Large intestine (tissue), 3 donors: Measurements from ENCODE around the gene PAK5. TPM values are rescaled to one million over a fixed set of nuclear protein-coding genes. Genes with fewer than 3 reads are reported as not detected.

ENCODE experiments used
- DNase-seq, 2 donors: peaks; one replicate each; pipeline versions ENCODE4 v3.0.0 to v3.0.0-alpha.2; 2013
- H3K27ac ChIP-seq: one replicate; pipeline ENCODE4 v1.5.1; 2013; ENCODE audit warnings: low read length
- H3K27me3 ChIP-seq: 2 replicates; pipeline ENCODE4 v1.6.1; 2013; ENCODE audit warnings: low read length; ENCODE audit not compliant: control insufficient read depth, insufficient read depth
- H3K36me3 ChIP-seq: 2 replicates; pipeline ENCODE4 v1.6.1; 2013; ENCODE audit warnings: low read length; ENCODE audit not compliant: control insufficient read depth, insufficient read depth
- H3K4me1 ChIP-seq: one replicate; pipeline ENCODE4 v1.6.1; 2013; ENCODE audit warnings: low read length; ENCODE audit not compliant: control insufficient read depth, insufficient read depth
- H3K4me3 ChIP-seq: one replicate; pipeline ENCODE4 v1.5.1; 2013; ENCODE audit warnings: low read length
- H3K9me3 ChIP-seq: one replicate; pipeline ENCODE4 v1.6.1; 2013; ENCODE audit warnings: mild to moderate bottlenecking, low read depth, low read length, moderate library complexity; ENCODE audit not compliant: control insufficient read depth
- WGBS: methylation state at CpG from one replicate; pipeline ENCODE4 v1.1.5; 2013; ENCODE audit warnings: low lambda C conversion rate; ENCODE audit not compliant: insufficient coverage; 5-methylcytosine and 5-hydroxymethylcytosine counted together
- polyA plus RNA-seq: library from polyadenylated mRNA; unstranded; fragments of 120-200 nt; gene quantifications from one replicate; pipeline ENCODE4 v1.2.1, GENCODE V29; 2013

PAK5 gene
- polyA plus RNA-seq, 1 donor, result 1.6 TPM

- Histone ChIP-seq H3K4me3 (no peak overlapping the region), H3K27ac (no peak overlapping the region), H3K4me1 (no peaks in the 10 kb centered on the region), H3K27me3 (no peaks in the 10 kb centered on the region), H3K36me3 (no peaks in the 10 kb centered on the region), H3K9me3 (no peaks in the 10 kb centered on the region)
- DNase-seq, result no peak
- 33% methylated on average over 2 of the region's 5 CpGs for WGBS
These were observed 149.8 kb downstream of the PAK5 start for GRCh38 chr20:9689041-9689440.

DNA sequence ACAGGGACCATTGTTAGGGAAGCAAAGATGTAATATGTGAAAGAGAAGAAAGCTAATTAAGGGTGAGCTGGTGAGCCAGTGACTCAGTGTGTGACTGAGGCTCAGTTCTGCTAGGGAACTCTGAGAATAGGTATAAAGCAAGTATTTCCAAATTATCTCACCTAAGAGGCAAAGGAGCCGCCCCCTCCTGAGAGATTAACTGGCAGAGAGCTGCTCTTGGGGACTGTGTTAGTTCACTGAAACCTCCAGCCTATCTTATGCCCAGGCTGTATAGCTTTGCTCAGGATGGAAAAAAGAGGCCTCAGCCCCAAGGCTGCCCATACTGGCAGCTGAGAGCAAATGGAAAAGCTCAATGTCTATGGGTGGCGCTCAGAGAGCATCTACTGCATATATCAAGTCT is 152.0 kb downstream of the PAK5 start:
- Histone ChIP-seq H3K36me3 (no peaks in the 10 kb centered on the region), H3K4me1 (no peaks in the 10 kb centered on the region), H3K9me3 (no peaks in the 10 kb centered on the region), H3K27ac (no peak overlapping the region), H3K4me3 (no peak overlapping the region), H3K27me3 (no peaks in the 10 kb centered on the region)
- no CpG with 5 or more reads among the region's 2 CpGs for WGBS
- DNase-seq, result no peak

GRCh38 chr20:9686455-9686854 is 152.4 kb downstream of the PAK5 start:
- Histone ChIP-seq H3K27me3 (no peaks in the 10 kb centered on the region), H3K27ac (no peak overlapping the region), H3K9me3 (no peaks in the 10 kb centered on the region), H3K4me1 (no peaks in the 10 kb centered on the region), H3K4me3 (no peak overlapping the region), H3K36me3 (no peaks in the 10 kb centered on the region)
- 80% methylated on average over 1 of the region's 4 CpGs for WGBS
- no peak for DNase-seq

DNA sequence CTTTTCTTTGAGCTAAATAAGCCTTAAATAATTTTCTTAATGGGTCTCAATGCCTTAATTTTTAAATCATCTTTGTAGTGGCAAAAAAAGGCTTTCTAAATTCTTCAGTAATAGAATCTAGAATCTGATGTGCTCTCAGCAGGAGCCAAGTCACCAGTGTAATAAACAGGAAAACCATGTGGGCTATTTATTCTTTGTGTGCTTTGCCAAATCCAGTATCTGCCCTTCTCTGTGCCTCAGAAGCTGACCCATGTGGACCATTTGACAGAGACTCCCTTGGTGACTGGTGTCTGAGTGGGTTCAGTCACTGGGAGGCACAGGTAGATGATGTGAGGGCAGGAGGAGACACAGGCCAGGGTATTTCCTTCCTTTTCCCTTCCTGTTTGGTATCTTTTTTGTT is 152.9 kb downstream of the PAK5 start:
- no peak overlapping the region for H3K4me3 ChIP-seq
- H3K36me3 ChIP-seq, result no peaks in the 10 kb centered on the region
- no peaks in the 10 kb centered on the region for H3K27me3 ChIP-seq
- H3K9me3 ChIP-seq, result no peaks in the 10 kb centered on the region
- H3K4me1 ChIP-seq, result no peaks in the 10 kb centered on the region
- H3K27ac ChIP-seq, result no peak overlapping the region
- no peak for DNase-seq

DNA sequence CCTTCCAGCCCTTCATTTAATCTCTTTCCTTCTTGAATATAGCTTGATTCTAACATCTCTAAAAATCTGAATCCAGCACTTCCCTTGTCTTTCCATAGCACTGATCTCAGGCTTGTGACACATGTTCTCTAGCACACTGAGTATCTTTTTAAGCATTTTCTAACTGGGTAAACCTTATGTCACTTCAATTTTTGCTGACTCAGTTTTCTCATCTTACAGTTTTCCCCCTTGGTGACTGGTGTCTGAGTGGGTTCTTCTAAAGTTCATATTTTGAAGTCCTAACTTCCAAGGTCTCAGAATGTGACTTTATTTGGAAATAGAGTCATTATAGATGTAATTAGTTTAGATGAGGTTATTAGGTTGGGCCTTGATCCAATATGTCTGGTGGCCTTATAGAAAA is 153.9 kb downstream of the PAK5 start:
- no peak for DNase-seq
- Histone ChIP-seq H3K9me3 (no peaks in the 10 kb centered on the region), H3K36me3 (no peaks in the 10 kb centered on the region), H3K27me3 (no peaks in the 10 kb centered on the region), H3K27ac (no peak overlapping the region), H3K4me3 (no peak overlapping the region), H3K4me1 (no peaks in the 10 kb centered on the region)

GRCh38 chr20:9677100-9677623 is 161.7 kb downstream of the PAK5 start:
- Histone ChIP-seq H3K27me3 (no peaks in the 10 kb centered on the region), H3K36me3 (no peaks in the 10 kb centered on the region), H3K27ac (no peak overlapping the region), H3K9me3 (no peaks in the 10 kb centered on the region), H3K4me3 (no peak overlapping the region), H3K4me1 (no peaks in the 10 kb centered on the region)
- DNase-seq, result no peak
- no CpG with 5 or more reads among the region's 3 CpGs for WGBS

- Histone ChIP-seq H3K36me3 (no peaks in the 10 kb centered on the region), H3K4me1 (no peaks in the 10 kb centered on the region), H3K27me3 (no peaks in the 10 kb centered on the region), H3K4me3 (no peak overlapping the region), H3K9me3 (no peaks in the 10 kb centered on the region), H3K27ac (no peak overlapping the region)
- no peak for DNase-seq
These were observed 165.9 kb downstream of the PAK5 start for GRCh38 chr20:9672981-9673380.

DNA sequence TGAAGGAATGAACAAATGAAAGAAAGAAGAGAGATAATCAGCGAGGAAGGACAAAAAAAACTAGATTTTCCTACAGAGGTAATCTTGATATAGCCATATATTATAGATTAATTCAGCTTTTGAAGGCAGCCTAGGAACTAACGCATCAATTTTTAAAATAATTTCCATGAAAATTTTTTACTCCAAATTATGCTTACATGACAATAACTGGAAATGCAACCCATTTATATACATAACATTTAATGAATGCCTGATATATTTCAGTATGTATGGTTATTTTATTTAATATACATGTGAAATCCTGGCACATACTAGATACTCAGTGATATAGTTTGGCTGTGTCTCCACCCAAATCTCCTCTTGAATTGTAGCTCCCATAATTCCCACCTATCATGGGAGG is 166.8 kb downstream of the PAK5 start:
- Histone ChIP-seq H3K27ac (no peak overlapping the region), H3K9me3 (no peaks in the 10 kb centered on the region), H3K4me3 (no peak overlapping the region), H3K4me1 (no peaks in the 10 kb centered on the region), H3K27me3 (no peaks in the 10 kb centered on the region), H3K36me3 (no peaks in the 10 kb centered on the region)
- no peak for DNase-seq
- 78% methylated on average over 1 of the region's 2 CpGs for WGBS

DNA sequence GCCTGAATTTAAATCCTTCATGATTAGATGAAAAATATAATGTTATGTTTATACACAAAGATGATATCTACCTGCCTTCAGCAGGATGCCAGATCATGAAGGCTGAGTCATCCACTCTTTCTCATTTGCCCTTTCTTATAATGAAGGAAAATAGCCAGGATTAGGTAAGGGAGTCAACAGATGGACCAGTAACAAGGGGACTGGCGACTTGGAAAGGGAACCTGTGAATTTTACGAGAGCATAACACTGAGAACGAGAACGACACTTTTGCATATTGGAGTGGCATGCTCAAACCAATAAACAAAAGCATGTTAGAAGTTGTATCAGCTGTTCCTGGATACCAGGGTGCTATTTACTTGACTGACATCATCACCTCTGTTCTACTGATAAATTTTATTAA is 170.5 kb downstream of the PAK5 start:
- DNase-seq, result no peak

GRCh38 chr20:9663423-9663822 is 175.5 kb downstream of the PAK5 start:
- H3K27me3 ChIP-seq, result no peaks in the 10 kb centered on the region
- H3K9me3 ChIP-seq, result no peaks in the 10 kb centered on the region
- H3K27ac ChIP-seq, result no peak overlapping the region
- 79% methylated on average over 3 of the region's 3 CpGs for WGBS
- H3K4me1 ChIP-seq, result no peaks in the 10 kb centered on the region
- no peak overlapping the region for H3K4me3 ChIP-seq
- no peaks in the 10 kb centered on the region for H3K36me3 ChIP-seq
- DNase-seq, result no peak

More for the DNA sequence above, 170.5 kb downstream of the PAK5 start:
- Histone ChIP-seq H3K36me3 (no peaks in the 10 kb centered on the region), H3K27me3 (no peaks in the 10 kb centered on the region), H3K9me3 (no peaks in the 10 kb centered on the region), H3K27ac (no peak overlapping the region), H3K4me1 (no peaks in the 10 kb centered on the region), H3K4me3 (no peak overlapping the region)
- WGBS, result 0% methylated on average over 1 of the region's 4 CpGs

- no peaks in the 10 kb centered on the region for H3K4me1 ChIP-seq
- no peaks in the 10 kb centered on the region for H3K36me3 ChIP-seq
- no peaks in the 10 kb centered on the region for H3K27me3 ChIP-seq
- no peak for DNase-seq
- H3K9me3 ChIP-seq, result no peaks in the 10 kb centered on the region
- H3K4me3 ChIP-seq, result no peak overlapping the region
- 44% methylated on average over 6 of the region's 8 CpGs for WGBS
- H3K27ac ChIP-seq, result no peak overlapping the region
These were observed 178.5 kb downstream of the PAK5 start for GRCh38 chr20:9660236-9660868.
